Fibroblast of upper back skin (primary cell): Measurements from ENCODE around the gene PFDN1.
"Not testable (repeated sequence)": the region's sequence is repeated elsewhere in the genome, so short reads cannot be mapped to it uniquely, and the experiment has no call there.

ENCODE experiments used
- DNase-seq: peaks from one replicate; pipeline ENCODE4 v3.0.0-alpha.2; 2013

The PFDN1 gene, protein sequence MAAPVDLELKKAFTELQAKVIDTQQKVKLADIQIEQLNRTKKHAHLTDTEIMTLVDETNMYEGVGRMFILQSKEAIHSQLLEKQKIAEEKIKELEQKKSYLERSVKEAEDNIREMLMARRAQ

DNA sequence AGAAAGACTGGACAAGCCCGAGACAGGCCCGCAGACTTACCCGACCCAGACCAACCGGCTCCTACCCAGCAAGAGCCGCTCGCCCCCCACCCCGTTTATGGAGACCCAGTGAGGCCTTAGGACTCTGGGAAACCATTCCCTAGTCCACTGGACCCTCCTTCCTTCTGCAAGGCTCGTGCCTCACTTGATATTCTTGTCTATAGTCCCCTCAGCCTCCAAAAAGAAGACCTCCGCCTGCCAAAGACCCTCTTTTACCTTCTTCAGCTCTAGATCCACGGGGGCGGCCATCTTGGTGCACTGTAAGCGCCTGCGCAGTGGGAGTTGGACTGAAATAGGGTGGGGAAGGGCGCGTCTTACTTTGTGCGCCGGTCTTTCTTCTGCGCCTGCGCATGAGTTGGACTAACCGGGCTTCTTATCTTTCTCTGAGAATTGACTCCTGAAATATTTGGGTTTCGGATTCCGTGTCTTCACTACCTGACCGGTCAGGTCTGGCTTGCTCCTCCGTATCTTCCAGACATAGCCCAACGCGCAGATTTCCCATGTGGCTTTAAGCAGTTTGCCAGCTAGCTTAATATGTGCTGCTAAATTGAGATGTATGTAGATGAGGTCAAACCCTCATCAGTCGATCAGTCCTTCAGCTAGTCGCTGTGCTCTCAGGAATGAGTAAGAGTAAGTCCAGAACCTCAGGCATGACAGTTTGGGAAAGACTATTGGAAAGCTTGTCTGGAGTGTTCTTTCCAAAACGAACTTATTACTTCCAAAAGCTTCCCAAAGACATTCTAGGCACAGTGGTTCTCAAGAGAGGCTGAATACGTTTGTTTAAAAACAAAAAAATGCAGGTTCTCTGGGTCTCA lies at the start of gene PFDN1:
Gene PFDN1, minus strand, starts transcription at position 316 of the 854 bp plus-strand sequence. Its CDS starts 28 bp downstream, at position 288.
- DNase-seq = peak; percentile 97

DNA sequence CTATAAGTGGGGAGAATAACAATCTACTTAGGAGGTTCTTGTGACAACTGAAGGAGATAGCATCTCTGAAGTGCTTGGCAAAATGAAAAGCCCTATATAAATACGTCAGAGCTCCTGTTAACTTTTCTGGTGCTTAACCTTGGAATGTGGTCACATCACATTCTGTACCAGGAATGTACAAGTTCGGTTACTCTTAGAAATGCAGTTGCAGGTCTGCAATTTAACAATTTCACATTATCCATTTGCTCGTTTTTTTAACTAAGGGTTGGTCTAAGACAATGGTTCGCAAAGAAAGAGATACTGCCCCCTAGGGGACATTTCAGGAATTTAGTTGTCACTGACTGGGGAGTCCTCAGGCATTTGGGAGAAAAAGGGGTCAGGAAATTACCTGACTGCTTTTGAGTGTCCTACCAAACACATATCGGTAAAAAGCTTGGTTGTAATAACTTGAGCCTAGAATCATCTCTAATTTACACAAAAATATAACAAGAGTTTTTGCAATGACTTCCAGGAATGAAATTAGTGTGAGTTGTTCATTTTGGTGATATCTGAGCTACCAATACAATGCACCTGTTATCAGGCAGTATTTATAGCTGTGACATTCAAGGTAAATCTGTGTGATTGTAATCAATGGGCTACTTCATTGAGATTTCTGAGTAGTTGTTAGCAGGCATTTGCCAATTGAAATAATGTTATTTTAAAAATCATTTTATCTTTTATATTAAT lies 48.9 kb upstream of the PFDN1 start:
- peak; percentile 75 for DNase-seq

DNA sequence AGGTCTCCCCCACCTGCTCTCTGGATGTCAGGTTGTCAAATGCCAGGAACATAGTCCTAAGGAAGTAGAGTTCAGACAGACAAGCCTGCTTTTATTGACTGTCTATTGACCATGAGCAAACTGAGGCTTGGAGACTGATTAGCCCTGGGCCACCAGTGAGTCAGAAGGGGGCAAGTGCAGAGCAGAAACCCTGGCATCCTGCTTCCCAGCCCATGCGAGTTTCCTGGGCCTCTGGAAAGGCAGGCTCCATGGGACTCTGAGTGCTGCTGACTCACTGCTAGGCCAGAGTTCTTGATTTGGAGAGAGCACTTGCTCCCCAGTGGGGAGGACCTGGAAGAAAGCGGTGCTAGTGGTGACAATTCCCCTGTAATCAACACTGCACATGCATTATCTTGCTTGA lies 46.3 kb upstream of the PFDN1 start:
- no peak for DNase-seq

DNA sequence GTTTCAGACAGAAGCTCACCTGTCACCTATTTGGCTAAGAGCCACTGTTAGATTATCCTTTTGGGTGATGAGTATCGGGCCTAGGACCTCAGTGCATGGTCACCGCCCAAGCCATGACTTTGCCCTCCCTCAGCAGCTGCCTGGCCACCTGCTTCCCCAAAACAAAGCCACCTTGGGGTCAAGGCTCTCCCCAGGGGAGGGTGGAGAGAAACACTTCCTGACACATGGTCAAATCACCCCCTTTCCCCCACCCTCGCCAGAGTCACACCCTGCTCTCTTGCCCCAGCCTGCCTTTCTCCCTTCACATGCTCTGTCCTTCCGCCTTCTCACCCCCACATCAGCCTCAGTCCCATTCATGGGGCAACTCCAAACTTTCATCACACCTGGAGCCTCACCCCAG lies 45.2 kb upstream of the PFDN1 start:
- no peak for DNase-seq

DNA sequence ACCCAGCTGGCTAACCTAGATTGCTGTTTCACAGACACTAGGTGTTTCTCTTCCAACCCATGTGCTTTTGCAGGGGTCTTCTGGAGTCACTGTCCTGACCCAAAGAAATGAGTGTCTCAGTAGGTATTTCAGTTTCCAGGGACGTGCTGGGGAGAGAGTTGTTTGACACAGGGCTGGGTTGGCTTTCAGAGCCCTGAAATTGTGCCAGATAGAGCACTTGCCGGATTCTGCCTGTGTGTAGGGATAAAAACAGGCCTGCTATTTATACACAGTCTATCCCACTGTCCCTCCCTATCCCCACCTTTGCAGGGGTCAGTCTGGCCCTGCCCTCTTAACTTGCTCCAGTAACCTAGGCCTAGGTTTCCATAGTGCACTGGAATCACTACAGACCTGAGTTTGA lies 44.5 kb upstream of the PFDN1 start:
- no peak for DNase-seq

DNA sequence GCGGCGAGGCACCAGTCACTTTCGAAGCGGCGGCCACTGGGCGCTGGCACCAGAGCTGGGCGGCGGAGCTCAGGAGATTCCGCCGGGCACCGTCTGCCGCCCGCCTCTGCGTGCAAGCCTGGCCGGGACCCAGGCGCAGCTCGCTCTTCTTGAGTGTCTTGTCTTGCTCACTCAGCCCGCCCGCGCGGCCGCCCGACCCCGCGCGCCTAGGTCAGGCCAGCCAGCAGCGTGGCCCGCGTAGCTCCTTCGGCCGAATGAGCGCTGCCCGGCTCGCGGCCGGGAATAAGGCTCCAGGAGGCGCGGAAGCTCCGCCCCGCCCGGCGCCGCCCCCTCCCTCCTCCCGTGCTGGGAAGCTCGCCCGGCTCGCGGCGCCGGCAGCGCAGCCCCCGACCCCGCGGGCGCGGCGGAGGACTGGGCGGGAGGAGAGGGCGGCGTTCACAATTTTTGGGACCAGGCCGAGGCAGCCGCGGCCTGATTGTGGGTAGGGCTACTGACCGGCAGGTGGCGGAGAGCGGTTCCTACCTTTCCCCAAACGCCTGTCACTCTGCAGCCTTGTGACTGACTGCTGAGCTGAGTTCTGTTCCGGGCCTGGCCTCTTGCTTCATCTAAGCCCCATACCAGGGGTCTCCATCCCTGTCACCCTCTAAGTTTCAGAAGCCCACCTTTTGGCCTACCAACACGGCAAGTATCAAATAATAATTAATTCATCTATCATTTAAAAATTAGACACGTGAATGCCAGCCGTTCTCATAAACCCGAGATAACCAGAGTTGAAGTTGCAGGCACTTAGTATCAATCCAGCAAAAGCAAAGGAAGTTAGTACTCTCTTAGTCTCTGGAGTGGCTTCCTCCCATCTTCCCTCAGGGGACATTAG lies 43.7 kb upstream of the PFDN1 start, which contains the start of gene HBEGF:
Gene HBEGF, minus strand, starts transcription at position 256 of the 874 bp plus-strand sequence. CDS start 275 bp downstream, outside the sequence.
- peak; percentile 54 for DNase-seq

DNA sequence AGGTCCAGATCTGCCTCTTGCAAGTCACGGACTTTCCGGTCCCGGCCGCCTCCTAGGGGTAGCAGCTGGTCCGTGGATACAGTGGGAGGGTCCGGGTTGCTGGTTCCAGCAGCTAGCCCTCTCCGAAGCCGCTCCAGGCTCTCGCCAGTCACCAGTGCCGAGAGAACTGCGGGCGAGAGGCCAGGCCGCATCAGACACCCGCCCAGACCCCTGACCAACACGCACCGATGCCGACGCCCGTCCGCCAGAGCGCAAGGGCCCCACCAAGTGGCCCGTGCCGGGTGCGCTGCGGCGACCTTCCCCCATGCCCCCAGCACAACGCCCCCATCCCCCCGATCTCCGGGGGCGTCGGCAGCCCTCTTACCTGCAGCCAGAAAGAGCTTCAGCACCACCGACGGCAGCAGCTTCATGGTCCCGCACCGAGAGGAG lies 43.0 kb upstream of the PFDN1 start:
- DNase-seq = peak; percentile 55

DNA sequence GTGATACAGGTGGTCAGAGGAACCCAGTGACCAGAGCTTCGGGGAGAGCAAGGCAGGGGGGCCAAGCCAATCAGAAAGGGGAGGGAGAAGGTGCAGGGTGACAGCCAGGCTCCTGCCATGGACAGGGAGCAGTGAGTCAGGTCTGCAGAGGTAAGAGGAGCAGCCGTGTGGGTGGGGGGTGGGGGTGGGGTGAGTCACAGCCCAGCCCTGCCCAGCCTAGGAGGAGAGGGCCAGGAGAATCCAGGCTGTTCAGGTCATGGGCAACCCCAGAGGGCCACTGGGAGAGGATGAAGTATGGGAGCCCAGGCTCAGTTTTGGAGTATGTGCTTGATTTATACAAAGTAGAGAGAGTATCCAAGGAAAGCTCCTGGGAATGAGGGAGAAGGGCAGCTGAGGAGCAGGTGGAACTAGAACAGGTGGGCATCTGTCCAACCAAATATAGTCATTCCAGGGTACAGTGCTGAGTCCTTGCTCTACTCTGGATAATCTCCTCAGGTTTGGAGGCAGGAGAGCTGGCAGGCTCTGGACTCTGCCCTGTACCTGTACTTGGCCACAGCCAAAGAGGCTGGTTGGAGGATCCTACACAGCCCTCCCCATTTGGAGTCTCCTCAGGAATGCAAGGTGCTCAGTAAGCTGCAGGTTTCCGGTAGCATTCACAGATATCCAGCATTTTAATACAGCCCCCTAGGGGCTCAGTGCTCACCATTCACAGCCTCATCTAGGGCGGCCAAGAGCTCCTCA lies 42.0 kb upstream of the PFDN1 start:
- no peak for DNase-seq

DNA sequence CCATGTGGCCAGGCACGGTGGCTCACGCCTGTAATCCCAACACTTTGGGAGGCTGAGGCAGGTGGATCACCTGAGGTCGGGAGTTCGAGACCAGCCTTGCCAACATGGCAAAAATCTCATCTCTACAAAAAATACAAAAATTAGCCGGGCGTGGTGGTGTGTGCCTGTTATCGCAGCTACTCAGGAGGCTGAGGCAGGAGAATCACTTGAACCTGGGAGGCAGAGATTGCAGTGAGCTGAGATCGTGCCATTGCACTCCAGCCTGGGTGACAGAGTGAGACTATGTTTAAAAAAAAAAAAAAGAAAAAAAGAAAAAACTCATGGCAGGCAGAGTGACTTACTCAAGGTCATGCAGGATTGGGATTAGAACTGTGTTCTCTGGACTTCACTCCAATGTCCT lies 40.9 kb upstream of the PFDN1 start:
- DNase-seq = not testable (repeated sequence)

DNA sequence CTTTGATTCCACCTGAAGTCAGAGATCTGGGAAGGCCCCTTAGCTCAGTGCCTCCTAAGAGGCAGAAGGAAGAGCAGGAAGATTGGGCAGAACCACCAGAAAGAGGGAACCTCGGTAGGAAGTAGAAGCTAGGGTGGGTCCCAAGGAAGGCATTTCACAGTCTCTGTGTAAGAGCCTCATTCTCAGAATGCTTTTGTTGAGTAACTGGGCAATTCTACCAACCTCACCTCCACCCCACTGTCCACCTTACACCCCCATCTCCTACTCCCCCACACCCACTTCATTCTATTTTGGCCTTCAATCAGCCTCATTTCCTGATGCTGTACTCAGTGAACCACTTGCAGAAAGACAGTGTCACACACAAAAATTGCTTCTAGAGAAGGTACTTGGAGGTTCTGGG lies 40.0 kb upstream of the PFDN1 start:
- DNase-seq = no peak

DNA sequence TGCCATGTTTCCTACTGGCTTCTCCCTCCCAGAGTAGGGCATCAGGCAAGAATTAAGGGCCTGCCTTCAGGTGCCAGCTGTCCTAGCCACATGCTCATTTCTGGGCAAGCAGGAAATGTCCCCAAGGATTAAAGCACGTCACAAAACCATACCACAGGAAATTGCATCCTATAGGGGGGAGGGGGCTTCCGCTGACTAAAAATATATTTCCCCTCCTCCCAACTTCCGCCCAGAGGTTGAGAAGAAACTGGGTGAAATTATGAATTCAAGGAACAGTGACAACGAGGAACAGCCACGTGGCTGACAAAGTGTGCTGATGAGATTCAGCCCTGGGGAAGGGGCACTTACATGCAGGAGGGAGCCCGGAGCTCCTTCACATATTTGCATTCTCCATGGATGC lies 39.4 kb upstream of the PFDN1 start:
- no peak for DNase-seq

DNA sequence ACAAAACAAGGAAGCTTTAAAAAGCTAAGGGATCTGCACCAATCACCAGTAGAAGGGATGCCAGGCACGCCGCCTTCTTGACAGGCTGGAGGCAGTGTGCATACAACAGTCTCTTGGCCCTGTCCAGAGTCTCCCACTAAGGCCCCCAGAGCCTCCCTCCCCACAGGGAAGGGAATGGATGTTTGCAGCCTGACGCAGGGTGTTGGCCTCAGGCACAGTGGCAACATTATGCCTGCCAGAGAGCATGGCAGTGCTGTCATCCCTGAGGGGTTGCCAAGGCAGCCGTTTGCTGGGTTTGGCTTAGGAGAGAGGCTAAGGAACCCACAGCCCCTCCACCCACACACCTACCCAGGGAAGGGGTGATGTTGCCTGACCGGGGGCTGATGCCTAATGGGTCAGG lies 38.7 kb upstream of the PFDN1 start:
- no peak for DNase-seq

DNA sequence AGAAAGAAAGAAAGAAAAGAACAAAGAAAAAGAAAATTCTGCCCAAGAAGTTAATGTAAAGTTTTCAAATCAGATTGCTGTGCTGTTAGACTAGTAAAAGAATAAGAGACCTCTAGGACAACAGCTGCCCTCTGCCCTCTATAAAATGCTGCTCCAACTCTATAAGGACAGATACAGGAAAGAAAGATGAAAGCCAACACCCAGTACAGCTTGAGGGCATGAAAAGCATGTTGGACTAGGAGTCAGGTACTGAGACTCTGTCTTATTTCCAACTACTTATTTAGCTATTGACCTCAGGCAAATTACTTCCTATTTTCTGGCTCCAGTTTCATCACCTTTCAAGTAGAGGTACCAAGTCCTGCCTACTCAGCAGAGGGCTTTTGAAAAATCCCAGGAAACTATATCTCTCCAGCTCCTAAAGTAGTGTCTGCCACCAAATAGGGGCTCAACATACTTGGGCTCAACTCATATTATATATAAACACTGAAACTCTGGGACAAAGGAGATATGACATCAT lies 37.8 kb upstream of the PFDN1 start:
- DNase-seq = no peak

DNA sequence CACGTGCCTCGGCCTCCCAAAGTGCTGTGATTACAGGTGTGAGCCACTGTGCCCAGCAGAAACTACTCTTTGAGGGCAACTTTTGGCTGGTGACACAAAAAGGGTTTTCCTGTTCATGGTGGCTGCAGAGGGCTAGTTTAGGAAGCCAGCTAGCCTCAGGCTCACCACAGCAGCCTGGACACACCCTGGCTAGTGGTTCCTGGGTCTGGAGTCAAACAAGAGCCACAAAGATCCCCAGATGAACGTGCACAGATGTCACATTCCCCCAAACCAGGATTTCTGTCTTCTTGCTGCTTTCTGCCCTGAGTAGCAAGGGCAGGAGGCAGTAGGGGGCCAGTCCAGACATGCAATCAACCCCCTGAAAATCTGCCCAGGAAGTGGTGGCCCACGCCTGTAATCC lies 36.7 kb upstream of the PFDN1 start:
- DNase-seq = no peak

DNA sequence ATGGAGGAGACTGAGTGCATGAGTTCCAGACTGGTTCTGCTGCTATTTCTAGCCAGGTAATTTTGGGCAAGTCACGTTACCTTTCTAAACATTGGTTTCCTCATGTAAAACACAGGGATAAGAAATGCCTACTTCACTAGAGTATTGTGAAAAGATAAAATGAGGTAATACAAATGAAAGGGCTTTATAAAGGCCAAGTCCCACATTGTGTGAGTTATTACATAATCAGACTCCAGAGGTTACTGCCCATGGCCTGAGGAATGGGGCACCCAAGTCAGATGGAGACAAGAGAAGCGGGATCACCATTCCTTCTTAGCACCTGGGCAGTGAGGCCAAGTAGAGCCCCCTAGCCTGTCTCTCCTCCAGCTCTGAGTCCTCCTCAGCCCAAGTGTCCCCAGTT lies 36.0 kb upstream of the PFDN1 start:
- DNase-seq = no peak

DNA sequence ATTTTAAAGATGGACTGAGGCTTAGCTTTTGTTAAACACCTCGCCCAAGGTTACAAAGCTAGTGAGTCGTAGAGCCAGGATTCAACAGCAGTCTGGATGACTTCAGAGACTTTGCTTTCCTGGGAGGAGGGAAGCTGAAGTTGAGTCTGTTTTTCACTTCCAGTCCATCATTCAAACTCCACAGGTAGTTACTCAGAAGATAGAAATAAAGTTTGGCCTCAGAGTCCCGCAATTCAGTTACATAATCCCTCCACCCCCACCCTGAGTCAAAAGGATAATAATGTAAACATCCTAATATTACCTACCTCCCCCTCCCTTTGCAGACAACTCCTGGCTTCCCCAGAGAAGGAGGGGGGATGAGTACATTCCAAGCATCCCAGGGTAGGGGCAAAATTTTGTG lies 35.4 kb upstream of the PFDN1 start:
- DNase-seq = peak; percentile 47

DNA sequence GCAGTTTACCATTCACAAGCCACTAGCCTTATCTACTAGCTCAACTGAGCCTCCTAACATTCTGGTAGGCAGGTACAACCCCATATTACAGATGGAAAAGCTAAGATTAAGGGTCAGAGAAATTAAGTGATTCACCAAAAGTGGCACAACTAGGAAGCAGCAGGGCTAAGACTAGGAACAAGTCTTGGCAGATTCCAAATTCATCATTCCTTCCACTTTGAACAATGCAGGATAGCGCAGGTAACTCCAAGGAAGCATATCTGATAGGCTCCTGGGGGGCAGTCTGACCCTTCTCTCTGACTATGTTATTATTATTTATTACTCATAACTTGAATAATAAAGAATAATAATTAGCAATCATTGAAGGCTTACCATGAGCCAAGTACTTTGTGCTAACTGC lies 35.0 kb upstream of the PFDN1 start:
- no peak for DNase-seq

DNA sequence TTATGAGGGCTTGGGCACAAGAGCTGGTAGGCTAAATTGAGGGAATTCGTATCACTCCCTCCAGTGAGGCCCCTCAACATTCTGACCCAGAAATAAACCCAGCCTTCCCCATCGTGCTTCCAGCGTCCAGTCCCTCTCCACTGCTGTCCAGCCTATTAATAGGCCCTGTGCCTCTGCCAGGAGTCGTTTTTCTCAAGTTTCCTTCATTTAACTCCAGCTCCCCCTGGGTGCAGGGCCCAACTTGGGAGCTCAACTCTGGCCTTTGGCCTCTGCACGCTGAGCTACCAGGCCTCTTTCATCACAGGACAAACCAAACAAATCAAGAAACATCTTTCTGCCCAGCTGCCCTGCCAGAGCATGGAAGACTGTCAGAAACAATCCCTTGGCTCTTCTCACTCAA lies 33.5 kb upstream of the PFDN1 start:
- DNase-seq = no peak

DNA sequence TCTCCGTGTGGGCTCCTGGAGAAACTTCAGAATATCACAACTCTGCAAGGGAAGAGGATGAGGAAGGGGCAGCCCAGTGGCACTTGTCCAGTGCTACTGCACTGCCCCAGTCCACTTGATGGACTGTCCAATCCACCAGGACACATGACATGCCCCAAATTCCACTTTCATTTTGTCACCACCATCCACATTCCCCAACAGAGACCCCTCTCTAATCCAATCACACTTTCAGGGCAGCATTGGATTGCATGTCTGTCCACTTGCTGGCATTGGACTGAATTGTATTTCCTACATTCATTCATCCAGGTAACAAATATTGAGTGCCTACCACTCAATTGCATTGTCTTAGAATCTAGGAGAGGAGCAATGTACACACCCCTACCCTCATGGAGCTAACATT lies 28.7 kb upstream of the PFDN1 start:
- no peak for DNase-seq

DNA sequence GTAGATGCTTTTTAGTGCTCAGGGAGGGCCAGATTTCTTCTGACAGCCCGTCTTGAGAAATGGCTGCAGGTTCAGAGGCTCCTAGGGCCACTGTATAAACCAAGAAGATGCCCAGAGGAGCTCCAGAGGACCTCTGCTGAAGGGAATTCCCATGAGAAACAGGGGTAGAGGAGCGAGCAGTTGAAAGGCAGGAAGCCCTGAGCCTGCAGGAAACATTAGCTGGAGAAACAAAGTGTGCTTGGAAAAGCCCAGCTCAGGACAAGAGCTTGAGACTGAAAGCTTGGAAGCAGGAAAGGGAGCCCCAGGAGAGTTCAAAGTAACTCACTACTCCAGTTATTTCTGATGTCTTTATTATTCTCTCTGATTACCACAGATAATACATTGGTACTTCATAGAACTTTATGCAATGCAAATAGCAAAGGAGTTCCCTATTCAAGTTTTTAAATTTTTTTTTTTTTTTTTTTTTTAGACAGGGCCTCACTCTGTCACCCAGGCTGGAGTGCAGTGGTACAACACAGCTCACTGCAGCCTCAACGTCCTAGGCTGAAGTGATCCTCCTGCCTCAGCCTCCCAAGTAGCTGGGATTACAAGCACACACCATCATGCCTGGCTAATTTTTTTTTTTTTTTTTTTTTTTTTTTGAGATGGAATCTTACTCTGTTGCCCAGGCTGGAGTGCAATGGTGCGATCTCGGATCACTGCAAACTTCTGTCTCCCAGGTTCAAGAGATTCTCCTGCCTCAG lies 27.0 kb upstream of the PFDN1 start:
- DNase-seq = no peak
